ENCODE measurements around the gene ELAC2. TPM values are rescaled to one million over a fixed set of nuclear protein-coding genes. Genes with fewer than 3 reads are reported as not detected.
"Not testable (repeated sequence)": the region's sequence is repeated elsewhere in the genome, so short reads cannot be mapped to it uniquely, and the experiment has no call there.

Gene ELAC2
- total and polyA plus RNA-seq, 2 of the 4 experiments (the other 2 are of a cell fraction) = 75.2 to 80.7 TPM

- H3K36me3 ChIP-seq (ENCODE audit: control insufficient read depth, insufficient read depth, low read length); H3K14ac ChIP-seq (replicated peaks; ENCODE audit: low read depth, low read length); in situ Hi-C loops (cut with MboI; ENCODE audit: low sequenced_read_pairs); H3K56ac ChIP-seq (ENCODE audit: extremely low read depth, insufficient read depth, low read length); H4K20me1 ChIP-seq (ENCODE audit: insufficient read depth, low read length); H4K8ac ChIP-seq (ENCODE audit: low read depth in 2 of 2, low read length in 2 of 2); DNase-seq; H3K4ac ChIP-seq (ENCODE audit: low read depth, low read length); H3K9me3 ChIP-seq (ENCODE audit: control insufficient read depth, insufficient read depth, low read length); BruUV-seq (replicated peaks); H2BK5ac ChIP-seq (ENCODE audit: low read depth, low read length, poor library complexity, severe bottlenecking); H3K9ac ChIP-seq (ENCODE audit: low read depth, low read length); H3K18ac ChIP-seq (ENCODE audit: low read depth, low read length); H2BK15ac ChIP-seq (ENCODE audit: low read depth, low read length); H2BK120ac ChIP-seq (ENCODE audit: low read depth, low read length); H2AK9ac ChIP-seq (replicated peaks; ENCODE audit: low read depth, low read length, poor library complexity); H2AK5ac ChIP-seq (ENCODE audit: low read depth, low read length); H3K79me1 ChIP-seq (ENCODE audit: low read depth in 1 of 2, low read length in 2 of 2); H2BK20ac ChIP-seq (ENCODE audit: low read depth, low read length); H3K27ac ChIP-seq (ENCODE audit: insufficient read depth, low read length); H3K4me3 ChIP-seq (ENCODE audit: insufficient read depth, low read depth, low read length); H3K23ac ChIP-seq (ENCODE audit: low read depth, low read length); dilution Hi-C loops (cut with HindIII; ENCODE audit: low sequenced_read_pairs, unreplicated experiment); H3K4me1 ChIP-seq (ENCODE audit: control insufficient read depth, insufficient read depth, low read length); H4K5ac ChIP-seq (ENCODE audit: low read depth, low read length); H3K9me1 ChIP-seq (ENCODE audit: insufficient read depth, low read length); POLR2A ChIA-PET (ENCODE audit: unreplicated experiment); intact Hi-C loops (cut with micrococcal nuclease); H4K91ac ChIP-seq (ENCODE audit: insufficient read depth, low read depth, low read length); H3K4me2 ChIP-seq (ENCODE audit: low read depth, low read length); CTCF ChIA-PET; ATAC-seq (ENCODE audit: low read depth); H2AFZ ChIP-seq (replicated peaks; ENCODE audit: low read length, poor library complexity); H3K27me3 ChIP-seq (ENCODE audit: control insufficient read depth, insufficient read depth, low read length): not testable (repeated sequence)
- WGBS, 2 experiments (ENCODE audit: extremely low coverage in 2 of 2, insufficient read length in 1 of 2) = 85% methylated on average over 3 of the region's 6 CpGs; no CpG with 5 or more reads in 1 of the 2 experiments
These were observed 39.0 kb downstream of the ELAC2 start for GRCh38 chr17:12978787-12979186.
